Measurements from ENCODE around the gene POLN. TPM values are rescaled to one million over a fixed set of nuclear protein-coding genes. Genes with fewer than 3 reads are reported as not detected.

Gene POLN
- total and polyA plus RNA-seq, 12 donors = 0.69 to 10.6 (median 3.0) TPM

DNA sequence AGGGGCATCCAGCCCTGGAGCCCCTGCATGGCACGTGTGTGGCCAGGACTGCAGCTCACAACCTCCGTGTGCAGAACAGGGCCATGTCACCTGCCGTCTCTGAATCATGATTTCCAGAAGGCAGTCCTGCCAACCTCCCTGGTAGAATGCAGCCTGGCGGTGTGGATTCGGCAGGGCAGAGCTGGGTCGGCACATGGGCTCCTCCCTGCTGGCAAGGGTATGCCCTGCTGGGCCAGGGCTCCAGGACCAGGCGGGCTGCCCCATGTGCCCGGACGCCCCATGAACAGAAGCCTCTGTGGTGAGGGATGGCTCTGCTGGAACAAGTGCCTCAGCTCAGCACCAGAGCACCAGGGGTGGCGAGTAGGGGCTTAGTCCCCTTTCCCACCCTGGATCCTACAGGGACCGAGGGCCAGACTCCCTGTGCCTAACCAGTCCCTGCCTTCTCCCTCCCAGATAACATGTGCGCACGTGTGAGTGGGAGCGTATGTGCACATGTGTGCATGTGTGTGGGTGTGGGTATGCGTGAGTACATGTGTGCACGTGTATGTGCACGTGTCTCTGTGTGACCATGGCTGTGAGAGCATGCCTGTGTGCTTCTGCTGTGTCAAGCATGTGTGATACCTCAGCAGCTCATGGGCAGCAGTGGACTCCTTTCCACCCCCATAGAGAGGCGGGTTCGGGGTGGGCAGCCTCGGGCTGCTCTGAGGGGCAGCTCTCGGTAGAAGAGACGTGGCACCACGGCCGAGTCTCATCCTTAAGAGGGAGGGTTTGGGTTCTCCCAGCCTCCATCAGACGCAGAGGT lies 30.3 kb upstream of the POLN start:
- intact Hi-C loops (cut with DNase I) = no loop called here
- DNase-seq = peak in 4 of 7 donors; percentile 47 to 86 (median 65)
- Histone ChIP-seq H3K36me3 (replicated peaks in 1 of 2) (no peaks in the 10 kb centered on the region), H3K4me1 (replicated peaks in 1 of 2) (peaks cover 0 to 8% of the 10 kb centered on the region in 2 donors), H3K4me3 (no peak overlapping the region), H3K27ac (peak overlapping the region in 1 of 5 donors; percentile 62), H3K9me3 (replicated peaks in 1 of 3) (no peaks in the 10 kb centered on the region), H3K27me3 (no peaks in the 10 kb centered on the region)
- 83 to 96% (median 85%) methylated on average over 6 to 25 of the region's 25 CpGs for WGBS, 4 donors
- TF ChIP-seq, protein P1, sequence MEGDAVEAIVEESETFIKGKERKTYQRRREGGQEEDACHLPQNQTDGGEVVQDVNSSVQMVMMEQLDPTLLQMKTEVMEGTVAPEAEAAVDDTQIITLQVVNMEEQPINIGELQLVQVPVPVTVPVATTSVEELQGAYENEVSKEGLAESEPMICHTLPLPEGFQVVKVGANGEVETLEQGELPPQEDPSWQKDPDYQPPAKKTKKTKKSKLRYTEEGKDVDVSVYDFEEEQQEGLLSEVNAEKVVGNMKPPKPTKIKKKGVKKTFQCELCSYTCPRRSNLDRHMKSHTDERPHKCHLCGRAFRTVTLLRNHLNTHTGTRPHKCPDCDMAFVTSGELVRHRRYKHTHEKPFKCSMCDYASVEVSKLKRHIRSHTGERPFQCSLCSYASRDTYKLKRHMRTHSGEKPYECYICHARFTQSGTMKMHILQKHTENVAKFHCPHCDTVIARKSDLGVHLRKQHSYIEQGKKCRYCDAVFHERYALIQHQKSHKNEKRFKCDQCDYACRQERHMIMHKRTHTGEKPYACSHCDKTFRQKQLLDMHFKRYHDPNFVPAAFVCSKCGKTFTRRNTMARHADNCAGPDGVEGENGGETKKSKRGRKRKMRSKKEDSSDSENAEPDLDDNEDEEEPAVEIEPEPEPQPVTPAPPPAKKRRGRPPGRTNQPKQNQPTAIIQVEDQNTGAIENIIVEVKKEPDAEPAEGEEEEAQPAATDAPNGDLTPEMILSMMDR (IDR thresholded peaks at IDR 0.05) = no peak
- TF ChIP-seq POLR2A (IDR thresholded peaks at IDR 0.05) = no peak

DNA sequence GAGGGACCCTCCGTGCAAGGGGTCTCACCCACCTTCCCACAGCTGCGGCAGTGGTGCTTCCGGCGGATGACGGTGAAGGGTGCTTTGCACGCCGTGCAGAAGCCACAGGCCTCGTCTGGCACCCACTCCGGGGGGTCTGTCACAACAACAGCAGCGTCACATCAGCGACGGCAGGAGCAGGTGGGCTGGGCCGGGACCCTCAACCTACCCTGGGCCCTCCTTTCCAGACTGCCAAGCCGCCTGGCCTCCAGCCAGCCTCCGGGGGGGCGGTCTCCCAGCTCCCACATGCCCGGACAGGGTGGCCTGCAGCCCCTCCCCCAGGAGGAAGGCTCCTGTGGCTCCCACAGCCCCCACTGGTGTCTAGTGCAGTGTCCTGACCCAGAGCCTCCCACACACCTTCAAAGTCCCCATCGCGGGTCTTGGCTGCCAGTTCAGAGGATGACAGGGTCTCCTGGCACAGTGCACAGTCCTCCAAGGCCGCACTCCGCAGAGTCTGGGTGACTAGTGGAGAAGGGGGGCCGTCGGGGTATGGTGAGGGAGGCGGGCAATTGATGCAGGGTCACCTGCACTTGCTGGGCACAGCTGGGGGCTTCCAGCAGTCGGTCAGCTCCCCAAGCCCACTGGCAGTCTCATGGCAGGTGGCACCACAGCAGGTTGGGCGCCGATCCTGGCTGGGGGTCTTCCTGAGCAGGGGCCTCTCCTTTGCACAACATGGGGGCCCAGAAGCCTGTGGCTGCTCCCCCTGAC lies 29.5 kb upstream of the POLN start:
- Histone ChIP-seq H3K36me3 (replicated peaks in 1 of 2) (no peaks in the 10 kb centered on the region), H3K9me3 (replicated peaks in 1 of 3) (no peaks in the 10 kb centered on the region), H3K27me3 (no peaks in the 10 kb centered on the region), H3K27ac (peak overlapping the region in 1 of 5 donors; percentile 62), H3K4me1 (replicated peaks in 1 of 2) (peaks cover 2 to 12% of the 10 kb centered on the region in 2 donors), H3K4me3 (no peak overlapping the region)
- DNase-seq = peak in 5 of 7 donors; percentile 57 to 83 (median 70)
- intact Hi-C loops (cut with DNase I) = no loop called here
- TF ChIP-seq POLR2A (IDR thresholded peaks at IDR 0.05) = no peak
- TF ChIP-seq, protein P1 (IDR thresholded peaks at IDR 0.05) = no peak
- WGBS, 4 donors = 56 to 83% (median 67%) methylated on average over 9 to 27 of the region's 27 CpGs

DNA sequence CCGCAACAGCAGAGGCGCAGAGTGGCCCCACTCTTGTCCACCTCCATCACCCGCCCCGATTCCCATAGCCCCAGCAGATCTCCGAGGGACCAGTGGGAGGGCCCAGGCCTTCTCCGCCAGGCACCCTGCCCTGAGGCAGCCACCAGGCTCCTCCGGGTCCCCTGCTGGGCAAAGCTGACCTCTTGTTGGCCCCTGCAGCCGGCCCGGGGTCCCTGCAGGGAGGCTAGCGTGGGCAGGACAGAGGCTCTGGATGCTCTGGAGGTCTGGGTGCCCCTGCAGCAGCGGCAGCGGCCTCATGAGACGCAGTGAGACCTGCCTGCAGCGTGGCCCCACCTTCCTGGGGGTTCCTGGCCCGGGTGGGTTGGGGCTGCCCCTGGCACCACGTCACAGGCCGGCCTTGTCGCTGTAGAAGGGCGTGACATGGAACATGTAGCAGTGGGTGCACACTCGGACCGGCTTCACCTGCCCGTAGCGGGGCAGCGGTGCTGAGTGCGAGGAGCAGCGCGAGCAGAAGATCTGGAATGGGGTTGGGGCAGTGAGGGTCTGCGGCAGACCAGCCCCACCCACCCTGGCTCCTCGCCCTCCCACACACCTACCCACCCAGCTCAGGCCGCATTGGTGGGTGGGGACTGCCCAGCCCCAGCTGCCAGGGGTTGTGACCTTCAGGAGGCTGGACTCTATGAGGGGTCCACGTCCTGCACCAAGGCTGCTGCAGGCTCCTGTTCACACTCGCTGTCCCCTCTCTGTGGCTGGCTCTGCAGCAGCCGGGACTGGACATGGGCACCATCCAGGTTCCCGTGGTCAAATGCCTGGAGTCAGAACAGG lies 28.6 kb upstream of the POLN start:
- intact Hi-C loops (cut with DNase I) = no loop called here
- Histone ChIP-seq H3K4me3 (no peak overlapping the region), H3K36me3 (replicated peaks in 1 of 2) (no peaks in the 10 kb centered on the region), H3K4me1 (replicated peaks in 1 of 2) (peaks cover 10 to 21% of the 10 kb centered on the region in 2 donors), H3K27me3 (no peaks in the 10 kb centered on the region), H3K27ac (no peak overlapping the region), H3K9me3 (replicated peaks in 1 of 3) (no peaks in the 10 kb centered on the region)
- DNase-seq = peak in 1 of 7 donors; percentile 7
- TF ChIP-seq, protein P1 (IDR thresholded peaks at IDR 0.05) = no peak
- no peak for TF ChIP-seq POLR2A (IDR thresholded peaks at IDR 0.05)
- WGBS, 4 donors = 89 to 93% (median 91%) methylated on average over 23 to 34 of the region's 34 CpGs
